GM06990 (cell line): ENCODE measurements around the gene TAMALIN.

Source experiments
- DNase-seq: peaks from one replicate; pipeline ENCODE4 v3.0.0-alpha.2; 2011; ENCODE audit not compliant: insufficient read length; ENCODE audit errors: extremely low read depth
- H3K27me3 ChIP-seq: replicated peaks from 2 replicates; pipeline ENCODE4 v1.6.0; 2011; ENCODE audit warnings: low read length; ENCODE audit not compliant: control insufficient read depth, insufficient read depth
- H3K36me3 ChIP-seq: 2 replicates; pipeline ENCODE4 v1.5.1; 2011; ENCODE audit warnings: low read length; ENCODE audit not compliant: control insufficient read depth, insufficient read depth
- H3K4me3 ChIP-seq: replicated peaks from 2 replicates; pipeline ENCODE4 v1.5.1; 2011; ENCODE audit warnings: low read depth, mild to moderate bottlenecking, control low read depth, low read length
- TF ChIP-seq, protein P1 (sequence below): IDR thresholded peaks from 2 replicates; pipeline ENCODE4 v1.5.1; 2011; ENCODE audit warnings: low read length, control low read depth, mild to moderate bottlenecking, inconsistent platforms; ENCODE audit not compliant: insufficient read depth, poor library complexity, severe bottlenecking

TAMALIN gene

DNA sequence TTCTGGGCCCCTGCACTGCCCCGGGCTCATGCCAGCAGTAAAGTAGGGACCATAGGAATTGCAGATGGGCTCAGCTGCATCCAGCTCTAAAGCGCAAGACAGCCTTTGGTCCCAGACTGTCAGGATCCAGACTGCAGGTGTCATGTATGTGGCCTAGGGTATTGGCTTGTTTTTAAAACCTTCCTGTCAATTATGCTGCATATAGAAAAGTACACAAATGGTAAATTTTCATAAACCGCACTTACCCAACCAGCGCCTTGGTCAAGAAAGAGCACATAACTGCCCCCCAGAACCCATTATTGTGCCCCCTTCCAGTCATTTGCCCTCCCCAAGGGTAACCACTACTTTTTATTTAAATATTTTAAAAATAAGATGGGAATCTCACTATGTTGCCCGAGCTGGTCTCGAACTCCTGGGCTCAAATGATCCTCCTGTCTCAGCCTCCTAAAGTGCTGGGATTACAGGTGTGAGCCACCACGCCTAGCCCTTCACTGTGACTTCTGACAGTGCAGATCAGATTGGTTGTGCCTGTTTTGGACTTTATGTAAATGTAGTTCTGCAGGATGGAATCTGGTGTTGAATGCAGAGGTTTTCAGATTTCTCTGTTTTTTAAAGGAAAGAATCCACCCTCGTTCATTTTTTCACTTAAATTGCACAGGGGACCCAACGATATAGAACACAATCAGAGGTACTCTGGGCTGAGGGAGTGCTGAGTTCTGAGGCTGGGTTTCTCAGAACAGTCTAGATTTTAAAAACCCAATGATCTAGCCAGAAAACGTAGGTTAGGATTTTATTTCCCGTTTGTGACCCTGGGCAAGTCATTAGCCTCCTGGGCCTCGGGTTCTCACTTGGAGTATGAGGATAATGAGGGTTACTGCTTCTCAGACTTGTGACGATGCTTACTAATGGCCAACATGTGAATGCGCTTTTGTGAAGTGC, 51.2 kb downstream of the TAMALIN start:
- TF ChIP-seq, protein P1, sequence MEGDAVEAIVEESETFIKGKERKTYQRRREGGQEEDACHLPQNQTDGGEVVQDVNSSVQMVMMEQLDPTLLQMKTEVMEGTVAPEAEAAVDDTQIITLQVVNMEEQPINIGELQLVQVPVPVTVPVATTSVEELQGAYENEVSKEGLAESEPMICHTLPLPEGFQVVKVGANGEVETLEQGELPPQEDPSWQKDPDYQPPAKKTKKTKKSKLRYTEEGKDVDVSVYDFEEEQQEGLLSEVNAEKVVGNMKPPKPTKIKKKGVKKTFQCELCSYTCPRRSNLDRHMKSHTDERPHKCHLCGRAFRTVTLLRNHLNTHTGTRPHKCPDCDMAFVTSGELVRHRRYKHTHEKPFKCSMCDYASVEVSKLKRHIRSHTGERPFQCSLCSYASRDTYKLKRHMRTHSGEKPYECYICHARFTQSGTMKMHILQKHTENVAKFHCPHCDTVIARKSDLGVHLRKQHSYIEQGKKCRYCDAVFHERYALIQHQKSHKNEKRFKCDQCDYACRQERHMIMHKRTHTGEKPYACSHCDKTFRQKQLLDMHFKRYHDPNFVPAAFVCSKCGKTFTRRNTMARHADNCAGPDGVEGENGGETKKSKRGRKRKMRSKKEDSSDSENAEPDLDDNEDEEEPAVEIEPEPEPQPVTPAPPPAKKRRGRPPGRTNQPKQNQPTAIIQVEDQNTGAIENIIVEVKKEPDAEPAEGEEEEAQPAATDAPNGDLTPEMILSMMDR: no peak
- Histone ChIP-seq H3K36me3 (no peaks in the 10 kb centered on the region), H3K4me3 (no peak overlapping the region), H3K27me3 (no peaks in the 10 kb centered on the region)
- no peak for DNase-seq

DNA sequence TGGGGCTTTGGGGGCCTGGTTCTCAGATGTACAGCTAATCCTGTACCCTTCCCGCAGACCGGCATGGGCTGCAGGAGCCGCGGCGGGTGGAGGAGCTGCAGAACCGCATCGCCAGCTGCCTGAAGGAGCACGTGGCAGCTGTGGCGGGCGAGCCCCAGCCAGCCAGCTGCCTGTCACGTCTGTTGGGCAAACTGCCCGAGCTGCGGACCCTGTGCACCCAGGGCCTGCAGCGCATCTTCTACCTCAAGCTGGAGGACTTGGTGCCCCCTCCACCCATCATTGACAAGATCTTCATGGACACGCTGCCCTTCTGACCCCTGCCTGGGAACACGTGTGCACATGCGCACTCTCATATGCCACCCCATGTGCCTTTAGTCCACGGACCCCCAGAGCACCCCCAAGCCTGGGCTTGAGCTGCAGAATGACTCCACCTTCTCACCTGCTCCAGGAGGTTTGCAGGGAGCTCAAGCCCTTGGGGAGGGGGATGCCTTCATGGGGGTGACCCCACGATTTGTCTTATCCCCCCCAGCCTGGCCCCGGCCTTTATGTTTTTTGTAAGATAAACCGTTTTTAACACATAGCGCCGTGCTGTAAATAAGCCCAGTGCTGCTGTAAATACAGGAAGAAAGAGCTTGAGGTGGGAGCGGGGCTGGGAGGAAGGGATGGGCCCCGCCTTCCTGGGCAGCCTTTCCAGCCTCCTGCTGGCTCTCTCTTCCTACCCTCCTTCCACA, 52.0 kb downstream of the TAMALIN start:
- Histone ChIP-seq H3K4me3 (no peak overlapping the region), H3K27me3 (no peaks in the 10 kb centered on the region), H3K36me3 (no peaks in the 10 kb centered on the region)
- no peak for DNase-seq
- TF ChIP-seq, protein P1: no peak

DNA sequence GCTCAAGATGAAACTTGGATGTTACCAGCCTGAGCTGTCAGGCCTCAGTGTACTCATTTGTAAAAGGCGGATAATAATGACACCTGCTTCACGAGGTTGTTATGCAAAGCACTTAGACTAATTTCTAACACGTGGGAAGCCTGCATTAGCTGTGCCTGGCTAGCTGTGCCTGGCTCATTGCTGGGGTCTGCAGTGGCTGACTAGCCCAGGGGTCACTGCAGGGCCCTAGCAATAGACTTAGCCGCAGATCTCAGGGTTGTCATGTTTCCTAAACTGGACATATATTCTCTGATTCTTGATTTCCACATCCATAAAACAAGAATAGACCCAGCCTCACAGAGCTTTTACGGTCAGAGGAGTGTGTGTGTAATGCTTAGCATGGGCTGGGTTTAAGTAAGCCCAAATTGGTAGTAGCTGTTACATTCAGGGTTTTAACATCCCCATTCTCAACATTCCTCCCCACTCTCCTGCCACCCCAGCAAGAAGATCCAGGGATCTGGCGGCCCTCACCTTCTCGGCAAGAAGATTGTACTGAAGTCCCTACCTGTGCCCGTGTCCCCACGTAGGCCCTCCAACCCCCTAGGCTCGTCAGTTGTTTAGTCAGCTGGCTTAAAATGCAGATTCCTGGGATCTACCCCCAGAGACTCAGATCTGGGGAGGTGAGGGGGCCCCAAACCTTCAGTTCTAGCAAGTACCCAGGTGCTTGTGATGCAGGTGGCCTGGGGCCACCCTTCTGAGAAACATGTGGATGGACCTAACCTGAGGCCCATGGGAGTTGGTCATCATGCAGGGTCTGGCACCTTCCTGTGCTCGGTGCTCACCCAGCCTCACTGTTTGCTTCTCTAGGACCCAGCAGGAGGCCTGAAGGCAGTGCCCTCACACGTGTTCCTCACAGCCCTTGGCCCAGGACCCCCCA, 53.1 kb downstream of the TAMALIN start:
- Histone ChIP-seq H3K27me3 (no peaks in the 10 kb centered on the region; the same call in 1 of the 2 replicates), H3K36me3 (no peaks in the 10 kb centered on the region), H3K4me3 (no peak overlapping the region)
- DNase-seq: no peak
- TF ChIP-seq, protein P1: no peak

DNA sequence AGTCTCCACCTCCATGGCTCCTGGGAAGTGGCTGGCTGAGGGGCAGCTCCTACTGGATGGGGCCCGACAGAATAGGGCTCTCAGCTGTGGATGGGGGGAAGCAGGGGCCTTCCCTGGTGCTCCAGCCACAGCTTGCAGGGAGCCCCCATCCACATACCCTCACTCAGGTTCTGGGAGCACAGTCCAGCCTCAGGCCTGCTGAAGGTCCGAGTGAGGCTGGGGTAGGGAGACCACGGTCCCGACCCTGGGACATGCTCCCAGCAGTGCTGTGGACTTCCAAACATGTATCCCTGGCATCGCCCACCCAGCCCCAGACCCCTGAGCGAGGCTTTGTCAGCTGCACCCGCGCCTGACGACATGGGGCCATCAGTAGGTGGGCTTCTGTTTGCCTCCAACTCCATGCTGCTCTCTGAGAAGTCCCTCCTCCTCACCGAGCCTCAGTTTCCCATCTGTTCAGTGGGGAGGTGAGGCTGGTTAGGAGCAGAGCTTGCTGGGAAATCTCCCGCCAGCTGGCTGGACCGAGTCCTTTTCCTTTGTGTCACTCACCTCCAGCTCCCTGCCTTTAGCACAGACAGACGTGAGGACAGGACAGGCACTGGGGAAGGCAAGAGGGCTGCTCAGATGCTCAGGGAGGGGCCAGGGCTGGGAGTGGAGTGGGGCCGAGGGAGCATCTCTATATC, 53.9 kb downstream of the TAMALIN start:
- Histone ChIP-seq H3K4me3 (no peak overlapping the region), H3K27me3 (no peaks in the 10 kb centered on the region; the same call in 1 of the 2 replicates), H3K36me3 (no peaks in the 10 kb centered on the region)
- TF ChIP-seq, protein P1: no peak
- no peak for DNase-seq

DNA sequence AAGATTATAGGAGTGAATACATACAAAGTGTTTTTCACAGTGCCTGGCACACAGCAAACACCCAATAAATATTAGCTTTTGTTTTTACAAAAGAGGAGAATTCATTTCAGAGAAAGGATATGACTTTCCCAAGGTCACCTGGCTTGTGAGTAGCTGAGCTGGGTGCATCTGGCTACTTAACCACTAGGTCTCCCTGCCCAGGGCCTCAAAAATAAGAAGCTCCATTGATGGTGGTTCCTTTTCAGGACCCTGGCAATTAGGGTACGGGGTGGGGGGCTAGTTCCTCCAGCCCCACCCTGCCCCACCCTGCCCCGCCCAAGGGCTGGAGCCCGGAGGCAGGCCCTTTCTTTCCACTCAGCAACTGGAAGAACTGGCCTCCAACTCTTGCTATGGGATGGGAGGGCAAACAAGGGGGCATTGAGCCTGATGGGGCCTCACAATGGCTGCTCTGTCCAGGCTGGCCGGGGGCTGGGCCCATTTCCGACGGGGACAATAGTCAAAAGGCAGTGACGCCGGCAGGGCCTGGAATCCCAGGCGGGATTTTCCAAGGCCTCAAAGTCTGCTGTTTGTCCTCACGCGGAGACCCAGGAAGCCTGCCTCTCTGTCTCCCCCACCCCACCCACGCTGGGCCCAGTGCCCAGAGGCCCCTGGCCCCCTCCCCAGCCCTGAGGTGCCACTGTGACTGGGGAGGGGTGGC, 54.9 kb downstream of the TAMALIN start:
- DNase-seq: no peak
- no peaks in the 10 kb centered on the region; the same call in 1 of the 2 replicates for H3K27me3 ChIP-seq
- H3K4me3 ChIP-seq: no peak overlapping the region
- TF ChIP-seq, protein P1: no peak
- H3K36me3 ChIP-seq: no peaks in the 10 kb centered on the region
